PC-3 (cell line): Measurements from ENCODE around the gene BCR.

Experiments used
- EZH2 ChIP-seq: fragments of 300-600 bp; sonication (generic); IDR thresholded peaks from one replicate; pipeline ENCODE4 v1.6.1; 2017; ENCODE audit warnings: antibody characterized with exemption, mild to moderate bottlenecking, low read length; ENCODE audit not compliant: unreplicated experiment
- TF ChIP-seq, protein P1 (sequence below): fragments of 300-600 bp; sonication (generic); conservative IDR thresholded peaks from 2 replicates; pipeline ENCODE4 v1.5.1; 2017; ENCODE audit warnings: antibody characterized with exemption, low read depth, mild to moderate bottlenecking, low read length

DNA sequence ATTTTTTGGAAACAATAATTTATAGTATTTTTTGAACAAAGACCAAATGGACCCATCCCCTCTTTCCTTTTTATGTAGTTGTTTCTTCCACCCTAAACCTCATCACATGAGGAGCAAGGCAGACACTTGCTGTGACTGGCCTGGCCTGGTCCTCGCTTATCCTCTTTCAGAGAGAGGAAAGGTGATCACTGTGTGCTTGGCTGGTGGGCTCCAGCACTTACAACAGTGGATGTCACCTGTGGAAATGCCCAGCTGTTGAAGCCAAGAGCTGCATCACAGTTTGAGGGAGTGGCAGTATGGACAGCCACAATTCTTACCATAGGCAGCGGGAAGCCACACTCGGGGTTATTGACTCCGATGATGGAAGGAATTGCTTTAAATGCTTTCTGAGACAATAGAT, 185.7 kb downstream of the BCR start:
- TF ChIP-seq, protein P1, sequence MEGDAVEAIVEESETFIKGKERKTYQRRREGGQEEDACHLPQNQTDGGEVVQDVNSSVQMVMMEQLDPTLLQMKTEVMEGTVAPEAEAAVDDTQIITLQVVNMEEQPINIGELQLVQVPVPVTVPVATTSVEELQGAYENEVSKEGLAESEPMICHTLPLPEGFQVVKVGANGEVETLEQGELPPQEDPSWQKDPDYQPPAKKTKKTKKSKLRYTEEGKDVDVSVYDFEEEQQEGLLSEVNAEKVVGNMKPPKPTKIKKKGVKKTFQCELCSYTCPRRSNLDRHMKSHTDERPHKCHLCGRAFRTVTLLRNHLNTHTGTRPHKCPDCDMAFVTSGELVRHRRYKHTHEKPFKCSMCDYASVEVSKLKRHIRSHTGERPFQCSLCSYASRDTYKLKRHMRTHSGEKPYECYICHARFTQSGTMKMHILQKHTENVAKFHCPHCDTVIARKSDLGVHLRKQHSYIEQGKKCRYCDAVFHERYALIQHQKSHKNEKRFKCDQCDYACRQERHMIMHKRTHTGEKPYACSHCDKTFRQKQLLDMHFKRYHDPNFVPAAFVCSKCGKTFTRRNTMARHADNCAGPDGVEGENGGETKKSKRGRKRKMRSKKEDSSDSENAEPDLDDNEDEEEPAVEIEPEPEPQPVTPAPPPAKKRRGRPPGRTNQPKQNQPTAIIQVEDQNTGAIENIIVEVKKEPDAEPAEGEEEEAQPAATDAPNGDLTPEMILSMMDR = no peak
- no peak for TF ChIP-seq EZH2
